Activated CD4-positive, alpha-beta T cell treated with anti-CD3 and anti-CD28 coated beads, Interleukin-2, amount 10 ng/mL, durations not matched to agents 24 days and 14 days (primary cell): Measurements from ENCODE around the gene TOMM20. TPM values are rescaled to one million over a fixed set of nuclear protein-coding genes. Genes with fewer than 3 reads are reported as not detected.
A peak's percentile ranks its signal among the peaks of the same experiment; 100 is the strongest.

Source experiments
- DNase-seq: peaks from one replicate; pipeline ENCODE4 v3.0.0; 2022
- H3K27ac Mint-ChIP-seq: one replicate; pipeline ENCODE4 v1.8.0; 2022; ENCODE audit warnings: mild to moderate bottlenecking, mixed read lengths
- H3K27me3 Mint-ChIP-seq: one replicate; pipeline ENCODE4 v1.8.0; 2022; ENCODE audit warnings: mixed read lengths
- H3K36me3 Mint-ChIP-seq: one replicate; pipeline ENCODE4 v1.8.0; 2022; ENCODE audit warnings: low read depth, mild to moderate bottlenecking, mixed read lengths
- H3K4me1 Mint-ChIP-seq: one replicate; pipeline ENCODE4 v1.8.0; 2021; ENCODE audit warnings: mixed read lengths
- H3K4me3 Mint-ChIP-seq: one replicate; pipeline ENCODE4 v1.8.0; 2022; ENCODE audit warnings: mild to moderate bottlenecking, moderate library complexity, mixed read lengths
- H3K9me3 Mint-ChIP-seq: one replicate; pipeline ENCODE4 v1.8.0; 2021; ENCODE audit warnings: mixed read lengths
- intact Hi-C: fragments of 100-400 bp; cut with micrococcal nuclease; formaldehyde crosslinking; loops from one replicate; pipeline ENCODE4 v1.15.1; 2023
- total RNA-seq: library from RNA; stranded (reverse); gene quantifications from 2 replicates; pipeline ENCODE4 v1.2.3, GENCODE V29; 2022

The TOMM20 gene
- total RNA-seq, 1 donor from 2014 or later: 140 TPM

- no peak for DNase-seq
- peaks cover 32% of the 10 kb centered on the region for H3K4me1 Mint-ChIP-seq
- H3K27ac Mint-ChIP-seq: peak overlapping the region; percentile 78
- H3K4me3 Mint-ChIP-seq: no peak overlapping the region
- intact Hi-C loops: no loop called here
- no peaks in the 10 kb centered on the region for H3K27me3 Mint-ChIP-seq
- no peaks in the 10 kb centered on the region for H3K9me3 Mint-ChIP-seq
- H3K36me3 Mint-ChIP-seq: peaks cover 4% of the 10 kb centered on the region
Observed at GRCh38 chr1:235068158-235069121, 60.2 kb downstream of the TOMM20 start.

GRCh38 chr1:235067396-235068157 lies 61.1 kb downstream of the TOMM20 start:
- DNase-seq: no peak
- intact Hi-C loops: no loop called here
- no peaks in the 10 kb centered on the region for H3K9me3 Mint-ChIP-seq
- H3K27me3 Mint-ChIP-seq: no peaks in the 10 kb centered on the region
- H3K4me1 Mint-ChIP-seq: peaks cover 38% of the 10 kb centered on the region
- peaks cover 5% of the 10 kb centered on the region for H3K36me3 Mint-ChIP-seq
- no peak overlapping the region for H3K4me3 Mint-ChIP-seq
- H3K27ac Mint-ChIP-seq: peak overlapping the region; percentile 78

- intact Hi-C loops: loop anchor here (2.0 kb wide), 1 partner anchor 14 kb away; no protein-coding TSS in a partner anchor
- Mint-ChIP-seq H3K27me3 (no peaks in the 10 kb centered on the region), H3K9me3 (no peaks in the 10 kb centered on the region), H3K36me3 (peaks cover 5% of the 10 kb centered on the region), H3K27ac (peak overlapping the region; percentile 92), H3K4me3 (peak overlapping the region; percentile 73), H3K4me1 (peaks cover 45% of the 10 kb centered on the region)
- DNase-seq: peak; percentile 75
Observed at GRCh38 chr1:235063068-235063765, 65.4 kb downstream of the TOMM20 start.

GRCh38 chr1:235060607-235061470 lies 67.8 kb downstream of the TOMM20 start:
- Mint-ChIP-seq H3K4me3 (no peak overlapping the region), H3K9me3 (no peaks in the 10 kb centered on the region), H3K27ac (no peak overlapping the region), H3K36me3 (peaks cover 5% of the 10 kb centered on the region), H3K27me3 (no peaks in the 10 kb centered on the region), H3K4me1 (peaks cover 40% of the 10 kb centered on the region)
- DNase-seq: no peak
- intact Hi-C loops: no loop called here

Other genes with a start within 250 kb of the TOMM20 start
- 123 and 135 TPM in 2 replicates for gene RBM34, start 32.4 kb upstream of the TOMM20 start, total RNA-seq
- gene ARID4B, start 199.3 kb upstream of the TOMM20 start, total RNA-seq: 50.8 and 50.9 TPM in 2 replicates
- gene GGPS1, start 199.7 kb upstream of the TOMM20 start, total RNA-seq: 30.8 and 33.9 TPM in 2 replicates
- 24.0 and 24.2 TPM in 2 replicates for gene TBCE, start 238.6 kb upstream of the TOMM20 start, total RNA-seq